Naive B cell (primary cell): ENCODE data around the gene TOE1. TPM values are rescaled to one million over a fixed set of nuclear protein-coding genes. Genes with fewer than 3 reads are reported as not detected.

Source experiments
- ATAC-seq, 2 donors: fragments of 150-1000 bp; cut with Tn5 transposase; 2 replicates each; pipeline ENCODE4 v1.10.0; 2021; ENCODE audit warnings: low read depth in 2 of 2, mild to moderate bottlenecking in 2 of 2, moderate library complexity in 2 of 2
- DNase-seq: peaks from one replicate; pipeline ENCODE4 v3.0.0; 2022
- H3K27ac Mint-ChIP-seq, 6 donors: one replicate each; pipeline ENCODE4 v1.8.0; 2020 to 2022; ENCODE audit warnings: mild to moderate bottlenecking in 6 of 6, mixed read lengths in 6 of 6, moderate library complexity in 5 of 6, inconsistent platforms in 2 of 6
- H3K27me3 Mint-ChIP-seq, 3 donors: one replicate each; pipeline ENCODE4 v1.8.0; 2021 to 2022; ENCODE audit warnings: mixed read lengths in 3 of 3, mild to moderate bottlenecking in 1 of 3
- H3K36me3 Mint-ChIP-seq, 2 donors: one replicate each; pipeline ENCODE4 v1.8.0; 2020 to 2022; ENCODE audit warnings: mixed read lengths in 2 of 2, inconsistent platforms in 1 of 2, mild to moderate bottlenecking in 1 of 2
- H3K4me1 Mint-ChIP-seq, 3 donors: one replicate each; pipeline ENCODE4 v1.8.0; 2020 to 2022; ENCODE audit warnings: mixed read lengths in 3 of 3, inconsistent platforms in 1 of 3, mild to moderate bottlenecking in 1 of 3, moderate library complexity in 1 of 3
- H3K4me3 Mint-ChIP-seq, 8 donors: one replicate each; pipeline ENCODE4 v1.8.0; 2020 to 2022; ENCODE audit warnings: mild to moderate bottlenecking in 8 of 8, mixed read lengths in 8 of 8, moderate library complexity in 8 of 8, inconsistent platforms in 2 of 8
- H3K9me3 Mint-ChIP-seq, 7 donors: one replicate each; pipeline ENCODE4 v1.8.0; 2020 to 2022; ENCODE audit warnings: mixed read lengths in 7 of 7, mild to moderate bottlenecking in 5 of 7, inconsistent platforms in 2 of 7, moderate library complexity in 1 of 7
- polyA plus RNA-seq, 6 donors: library from polyadenylated mRNA; unstranded; fragments of 300-500 nt; fragmentation: Illumina TruSeq; gene quantifications; one replicate each; pipeline ENCODE4 v1.2.3, GENCODE V29; 2021; ENCODE audit warnings: low read depth in 6 of 6

TOE1 gene
- polyA plus RNA-seq, 6 donors from 2014 or later: 15.5 to 27.8 (median 20.3) TPM

DNA sequence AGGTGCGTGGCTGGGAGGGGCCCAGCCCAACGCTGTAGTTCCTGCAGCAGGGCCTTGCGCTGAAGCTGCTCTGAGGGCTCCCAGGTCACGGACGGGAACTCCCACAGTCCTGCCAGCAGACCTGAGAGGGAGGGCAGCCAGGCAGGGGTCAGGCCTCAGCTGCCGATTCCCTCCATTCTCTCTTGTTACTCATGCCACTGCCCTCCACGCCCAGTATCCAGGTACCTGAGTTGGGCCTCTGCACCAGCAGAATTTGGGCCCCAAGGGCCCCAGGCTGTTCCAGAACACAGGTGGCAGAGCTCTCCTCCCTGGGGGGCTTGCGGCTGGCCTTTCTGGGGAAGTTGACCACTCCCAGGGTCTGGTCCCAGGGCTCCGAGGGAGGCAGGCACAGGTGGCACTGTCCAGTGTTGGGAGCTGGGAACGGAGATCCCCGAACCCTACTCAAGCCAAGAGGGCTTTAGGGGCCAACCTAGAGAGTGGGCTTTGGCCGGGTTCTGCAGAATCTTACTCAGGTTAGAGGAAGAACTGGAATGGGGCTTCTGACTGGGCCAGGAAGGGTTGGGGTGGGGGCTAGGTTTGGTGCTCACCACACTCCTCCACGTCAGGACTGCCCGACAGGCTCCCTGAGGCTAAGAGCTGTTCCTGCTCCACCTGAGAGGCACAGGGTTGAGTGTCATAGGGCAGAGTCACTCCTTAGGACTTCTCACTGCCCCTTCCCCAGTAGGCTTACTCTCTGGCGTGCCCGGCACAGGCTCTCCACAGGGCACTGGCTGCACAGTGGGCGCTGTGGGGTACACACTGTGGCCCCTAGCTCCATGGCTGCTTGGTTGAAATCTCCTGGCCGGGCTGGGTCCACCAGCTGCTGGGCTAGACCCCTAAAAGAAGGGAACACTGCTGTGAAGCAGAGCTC is 8.3 kb upstream of the TOE1 start:
- Mint-ChIP-seq H3K4me1 (peaks cover 8 to 11% (median 10%) of the 10 kb centered on the region in 3 donors), H3K9me3 (no peaks in the 10 kb centered on the region), H3K27me3 (no peaks in the 10 kb centered on the region), H3K4me3 (peak overlapping the region in 1 of 8 donors; percentile 47), H3K27ac (no peak overlapping the region), H3K36me3 (peaks cover 0 to 6% of the 10 kb centered on the region in 2 donors)
- DNase-seq (no peak), ATAC-seq (no peak)

DNA sequence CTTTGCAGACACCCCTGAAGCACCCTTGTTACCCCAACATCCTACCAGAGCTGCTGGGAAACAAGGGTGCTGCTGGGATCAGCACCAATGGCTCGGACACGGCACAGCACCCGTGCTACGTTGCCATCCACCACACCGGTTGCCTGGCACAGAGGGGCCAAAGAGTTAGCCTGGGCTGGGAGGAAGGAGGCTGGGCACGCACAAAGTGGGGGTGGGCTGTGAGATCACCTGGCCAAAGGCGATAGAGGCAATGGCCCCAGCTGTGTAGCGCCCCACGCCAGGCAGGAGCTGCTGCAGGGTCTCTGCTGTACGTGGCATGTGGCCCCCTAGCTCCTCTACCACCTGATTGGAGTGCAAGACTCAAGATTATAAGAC is 7.6 kb upstream of the TOE1 start:
- no peaks in the 10 kb centered on the region for H3K27me3 Mint-ChIP-seq
- peak overlapping the region in 1 of 8 donors; percentile 33 for H3K4me3 Mint-ChIP-seq
- H3K4me1 Mint-ChIP-seq: peaks cover 5 to 11% (median 8%) of the 10 kb centered on the region in 3 donors
- H3K27ac Mint-ChIP-seq: peak overlapping the region in 1 of 6 donors; percentile 54
- H3K36me3 Mint-ChIP-seq: peaks cover 0 to 6% of the 10 kb centered on the region in 2 donors
- no peak for ATAC-seq
- no peaks in the 10 kb centered on the region for H3K9me3 Mint-ChIP-seq
- no peak for DNase-seq

GRCh38 chr1:45334308-45335245 is 5.4 kb upstream of the TOE1 start:
- no peaks in the 10 kb centered on the region for H3K27me3 Mint-ChIP-seq
- peaks cover 19 to 27% (median 21%) of the 10 kb centered on the region in 3 donors for H3K4me1 Mint-ChIP-seq
- no peak for ATAC-seq
- no peak overlapping the region for H3K27ac Mint-ChIP-seq
- no peaks in the 10 kb centered on the region for H3K9me3 Mint-ChIP-seq
- H3K4me3 Mint-ChIP-seq: peak overlapping the region in 1 of 8 donors; percentile 52
- H3K36me3 Mint-ChIP-seq: peaks cover 0 to 6% of the 10 kb centered on the region in 2 donors
- DNase-seq: no peak

- H3K27me3 Mint-ChIP-seq: no peaks in the 10 kb centered on the region
- H3K36me3 Mint-ChIP-seq: peaks cover 0 to 6% of the 10 kb centered on the region in 2 donors
- peak overlapping the region in 1 of 8 donors; percentile 6 for H3K4me3 Mint-ChIP-seq
- peak overlapping the region in 1 of 6 donors; percentile 13 for H3K27ac Mint-ChIP-seq
- ATAC-seq (no peak), DNase-seq (no peak)
- no peaks in the 10 kb centered on the region for H3K9me3 Mint-ChIP-seq
- peaks cover 31 to 36% (median 32%) of the 10 kb centered on the region in 3 donors for H3K4me1 Mint-ChIP-seq
Observed at GRCh38 chr1:45335855-45336324, 4.1 kb upstream of the TOE1 start.

GRCh38 chr1:45337630-45338325 is 2.2 kb upstream of the TOE1 start:
- Mint-ChIP-seq H3K4me3 (peak overlapping the region in 6 of 8 donors; percentile 8 to 99 (median 43)), H3K9me3 (no peaks in the 10 kb centered on the region), H3K4me1 (peaks cover 46 to 51% (median 47%) of the 10 kb centered on the region in 3 donors), H3K27me3 (no peaks in the 10 kb centered on the region), H3K27ac (peak overlapping the region in 4 of 6 donors; percentile 13 to 99 (median 60)), H3K36me3 (peaks cover 5 to 6% of the 10 kb centered on the region in 2 donors)
- ATAC-seq (no peak), DNase-seq (no peak)

GRCh38 chr1:45340816-45341466 is 971 bp downstream of the TOE1 start:
- Mint-ChIP-seq H3K4me3 (peak overlapping the region; percentile 98 to 100 (median 99)), H3K27me3 (no peaks in the 10 kb centered on the region), H3K27ac (peak overlapping the region; percentile 69 to 99 (median 98)), H3K9me3 (no peaks in the 10 kb centered on the region), H3K4me1 (peaks cover 37 to 58% (median 47%) of the 10 kb centered on the region in 3 donors), H3K36me3 (peaks cover 0 to 5% of the 10 kb centered on the region in 2 donors)
- DNase-seq (no peak), ATAC-seq (no peak)

DNA sequence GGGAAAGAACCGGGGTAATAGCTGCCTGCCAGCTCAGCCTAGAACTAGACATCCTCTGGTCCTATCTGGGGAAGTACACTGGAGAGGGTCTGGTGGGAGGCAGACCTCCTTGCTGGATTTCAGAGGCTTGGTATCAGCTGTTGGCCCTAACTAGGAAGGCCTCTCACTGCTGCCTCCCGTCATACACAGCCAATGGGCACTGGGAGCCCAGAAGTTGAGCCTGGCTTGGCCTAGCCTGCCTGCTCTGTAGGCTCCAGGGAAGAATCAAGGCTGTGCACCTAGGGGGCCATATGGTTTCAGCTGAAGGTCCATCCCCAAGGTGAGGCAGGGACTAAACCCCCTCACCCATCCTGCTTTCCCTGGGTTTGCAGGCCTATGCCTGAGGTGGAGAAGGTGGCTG is 4.5 kb downstream of the TOE1 start:
- no peaks in the 10 kb centered on the region for H3K9me3 Mint-ChIP-seq
- H3K27ac Mint-ChIP-seq: peak overlapping the region in 1 of 6 donors; percentile 30
- H3K36me3 Mint-ChIP-seq: peaks cover 0 to 5% of the 10 kb centered on the region in 2 donors
- ATAC-seq: no peak
- peak overlapping the region in 1 of 8 donors; percentile 47 for H3K4me3 Mint-ChIP-seq
- no peaks in the 10 kb centered on the region for H3K27me3 Mint-ChIP-seq
- no peak for DNase-seq
- peaks cover 24 to 41% (median 29%) of the 10 kb centered on the region in 3 donors for H3K4me1 Mint-ChIP-seq

DNA sequence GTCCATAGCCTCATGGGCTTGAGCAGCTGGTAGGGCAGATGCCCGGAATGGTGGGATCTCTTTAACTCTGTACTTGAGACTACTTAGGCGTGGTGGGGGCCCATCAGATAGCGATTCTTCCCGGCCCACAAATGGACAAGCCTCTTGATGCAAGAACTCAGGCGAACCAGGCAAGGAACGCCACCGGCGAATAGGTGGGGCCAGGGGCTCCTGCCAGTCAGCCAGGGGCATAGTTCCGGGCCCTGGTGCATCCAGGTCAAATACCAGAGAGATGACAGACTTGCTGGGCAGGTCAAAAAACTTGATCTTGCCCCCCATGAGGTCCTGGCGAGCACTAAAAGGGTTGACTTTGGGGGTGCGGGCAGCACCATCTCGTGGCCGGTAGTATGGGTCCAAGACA is 5.0 kb downstream of the TOE1 start:
- Mint-ChIP-seq H3K4me1 (peaks cover 20 to 37% (median 25%) of the 10 kb centered on the region in 3 donors), H3K27me3 (no peaks in the 10 kb centered on the region), H3K9me3 (no peaks in the 10 kb centered on the region), H3K4me3 (peak overlapping the region in 1 of 8 donors; percentile 33), H3K36me3 (peaks cover 0 to 5% of the 10 kb centered on the region in 2 donors), H3K27ac (peak overlapping the region in 3 of 6 donors; percentile 24 to 65 (median 29))
- no peak for DNase-seq
- no peak for ATAC-seq

DNA sequence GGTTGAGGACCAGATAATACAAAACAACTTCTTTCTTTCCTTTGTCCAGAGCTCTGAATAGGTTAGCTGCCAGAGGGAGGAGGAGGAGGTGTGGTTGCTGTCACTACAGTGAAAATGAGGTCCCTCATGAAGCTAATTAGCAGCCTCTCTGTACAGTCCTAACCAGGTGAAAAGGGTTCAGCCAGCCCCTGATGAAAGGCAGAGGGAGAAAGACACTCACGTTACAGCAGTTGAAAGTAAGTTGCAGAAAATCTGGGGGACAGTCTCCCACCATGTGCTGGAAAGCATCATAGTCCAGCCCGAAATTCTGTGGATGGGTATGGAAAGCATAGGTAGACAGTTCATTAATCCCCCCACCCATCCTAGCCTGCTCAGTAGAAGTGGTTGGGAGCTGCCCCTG is 6.5 kb downstream of the TOE1 start:
- ATAC-seq (no peak), DNase-seq (no peak)
- Mint-ChIP-seq H3K9me3 (no peaks in the 10 kb centered on the region), H3K36me3 (peaks cover 0 to 5% of the 10 kb centered on the region in 2 donors), H3K27ac (peak overlapping the region in 4 of 6 donors; percentile 29 to 77 (median 60)), H3K4me1 (peaks cover 10 to 23% (median 11%) of the 10 kb centered on the region in 3 donors), H3K4me3 (no peak overlapping the region), H3K27me3 (no peaks in the 10 kb centered on the region)

DNA sequence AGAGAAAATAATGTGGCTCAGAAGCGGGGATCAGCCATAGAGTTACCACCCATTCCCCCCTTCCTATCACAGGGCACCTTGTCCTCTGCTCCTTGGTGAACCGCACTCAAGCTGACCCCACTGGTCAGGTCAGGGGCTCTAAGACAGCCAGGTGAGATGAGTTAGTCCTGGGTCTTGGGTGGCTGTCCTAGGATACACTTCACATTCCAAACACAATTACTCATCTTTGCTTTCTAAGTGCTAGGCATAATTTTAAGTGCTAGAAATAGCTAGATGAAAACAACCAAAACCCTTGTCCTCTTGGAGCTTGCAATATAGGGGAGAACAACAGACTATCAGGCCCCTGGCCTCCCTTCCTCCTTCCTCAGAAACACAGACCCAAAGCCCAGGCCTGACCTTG is 8.1 kb downstream of the TOE1 start:
- ATAC-seq (no peak), DNase-seq (no peak)
- H3K27ac Mint-ChIP-seq: peak overlapping the region in 5 of 6 donors; percentile 33 to 75 (median 49)
- peaks cover 0 to 4% of the 10 kb centered on the region in 2 donors for H3K36me3 Mint-ChIP-seq
- H3K27me3 Mint-ChIP-seq: no peaks in the 10 kb centered on the region
- no peaks in the 10 kb centered on the region for H3K9me3 Mint-ChIP-seq
- H3K4me1 Mint-ChIP-seq: peaks cover 0 to 11% (median 3%) of the 10 kb centered on the region in 3 donors
- no peak overlapping the region for H3K4me3 Mint-ChIP-seq

- Mint-ChIP-seq H3K27me3 (no peaks in the 10 kb centered on the region), H3K27ac (peak overlapping the region in 4 of 6 donors; percentile 13 to 75 (median 71)), H3K9me3 (no peaks in the 10 kb centered on the region), H3K4me3 (no peak overlapping the region), H3K36me3 (peaks cover 0 to 4% of the 10 kb centered on the region in 2 donors), H3K4me1 (peaks cover 0 to 8% (median 3%) of the 10 kb centered on the region in 3 donors)
- DNase-seq: no peak
- no peak for ATAC-seq
Observed at GRCh38 chr1:45348609-45348965, 8.6 kb downstream of the TOE1 start.

GRCh38 chr1:45348966-45349677 is 9.2 kb downstream of the TOE1 start:
- no peak for ATAC-seq
- Mint-ChIP-seq H3K27ac (peak overlapping the region in 3 of 6 donors; percentile 12 to 73 (median 49)), H3K4me3 (no peak overlapping the region), H3K27me3 (no peaks in the 10 kb centered on the region), H3K4me1 (peaks cover 0 to 6% (median 3%) of the 10 kb centered on the region in 3 donors), H3K9me3 (no peaks in the 10 kb centered on the region), H3K36me3 (peaks cover 0 to 4% of the 10 kb centered on the region in 2 donors)
- no peak for DNase-seq
